AG04450 (cell line): ENCODE data around the gene MICU2. TPM values are rescaled to one million over a fixed set of nuclear protein-coding genes. Genes with fewer than 3 reads are reported as not detected.

ENCODE experiments used
- CTCF ChIA-PET: fragments of 300-600, 350-600 bp; formaldehyde crosslinking; extraction: SDS; loops from one replicate; lab custom pipeline; 2022; ENCODE audit warnings: antibody characterized with exemption, inconsistent platforms; lab: Charles Lee
- POLR2A ChIA-PET: fragments of 350-600 bp; formaldehyde crosslinking; extraction: SDS; loops from one replicate; lab custom pipeline; 2021; ENCODE audit warnings: antibody characterized with exemption, inconsistent platforms; lab: Yijun Ruan, JAX
- DNase-seq: peaks from one replicate; pipeline ENCODE4 v3.0.0-alpha.2; 2011; ENCODE audit warnings: low read depth, low spot score
- H3K27ac ChIP-seq: one replicate; pipeline ENCODE4 v1.5.1; 2012; ENCODE audit warnings: low read depth, low read length, control low read depth
- H3K27me3 ChIP-seq: one replicate; pipeline ENCODE4 v1.6.0; 2012; ENCODE audit warnings: low read length; ENCODE audit not compliant: control insufficient read depth, insufficient read depth
- H3K4me3 ChIP-seq: 2 replicates; pipeline ENCODE4 v1.5.1; 2011; ENCODE audit warnings: mild to moderate bottlenecking, low read depth, low read length, control low read depth
- H3K9me3 ChIP-seq: 2 replicates; pipeline ENCODE4 v1.5.1; 2012; ENCODE audit warnings: low read length; ENCODE audit not compliant: control insufficient read depth, insufficient read depth
- polyA plus RNA-seq: library from polyadenylated mRNA; depleted of rRNA; stranded (reverse); fragments of >200 nt; gene quantifications from 2 replicates; pipeline ENCODE4 v1.2.3, GENCODE V29; 2011
- TF ChIP-seq, protein P1 (sequence below): IDR thresholded peaks from 2 replicates; pipeline ENCODE4 v1.5.1; 2011; ENCODE audit warnings: low read depth, low read length, control low read depth, inconsistent platforms

The MICU2 gene
- polyA plus RNA-seq, 1 experiment: 42.1 TPM

GRCh38 chr13:21584973-21585592 is 18.9 kb downstream of the MICU2 start:
- no peak overlapping the region for H3K27ac ChIP-seq
- DNase-seq: no peak
- CTCF ChIA-PET: no interaction called here
- TF ChIP-seq, protein P1, sequence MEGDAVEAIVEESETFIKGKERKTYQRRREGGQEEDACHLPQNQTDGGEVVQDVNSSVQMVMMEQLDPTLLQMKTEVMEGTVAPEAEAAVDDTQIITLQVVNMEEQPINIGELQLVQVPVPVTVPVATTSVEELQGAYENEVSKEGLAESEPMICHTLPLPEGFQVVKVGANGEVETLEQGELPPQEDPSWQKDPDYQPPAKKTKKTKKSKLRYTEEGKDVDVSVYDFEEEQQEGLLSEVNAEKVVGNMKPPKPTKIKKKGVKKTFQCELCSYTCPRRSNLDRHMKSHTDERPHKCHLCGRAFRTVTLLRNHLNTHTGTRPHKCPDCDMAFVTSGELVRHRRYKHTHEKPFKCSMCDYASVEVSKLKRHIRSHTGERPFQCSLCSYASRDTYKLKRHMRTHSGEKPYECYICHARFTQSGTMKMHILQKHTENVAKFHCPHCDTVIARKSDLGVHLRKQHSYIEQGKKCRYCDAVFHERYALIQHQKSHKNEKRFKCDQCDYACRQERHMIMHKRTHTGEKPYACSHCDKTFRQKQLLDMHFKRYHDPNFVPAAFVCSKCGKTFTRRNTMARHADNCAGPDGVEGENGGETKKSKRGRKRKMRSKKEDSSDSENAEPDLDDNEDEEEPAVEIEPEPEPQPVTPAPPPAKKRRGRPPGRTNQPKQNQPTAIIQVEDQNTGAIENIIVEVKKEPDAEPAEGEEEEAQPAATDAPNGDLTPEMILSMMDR: no peak
- peaks cover 3% of the 10 kb centered on the region; the same call in 1 of the 2 replicates for H3K9me3 ChIP-seq
- no peak overlapping the region for H3K4me3 ChIP-seq
- no peaks in the 10 kb centered on the region for H3K27me3 ChIP-seq
- POLR2A ChIA-PET: interaction anchor here (2.3 kb wide), 1 partner anchor 19 kb away, joined by 11 read pairs; the partner anchor contains the start of gene MICU2

DNA sequence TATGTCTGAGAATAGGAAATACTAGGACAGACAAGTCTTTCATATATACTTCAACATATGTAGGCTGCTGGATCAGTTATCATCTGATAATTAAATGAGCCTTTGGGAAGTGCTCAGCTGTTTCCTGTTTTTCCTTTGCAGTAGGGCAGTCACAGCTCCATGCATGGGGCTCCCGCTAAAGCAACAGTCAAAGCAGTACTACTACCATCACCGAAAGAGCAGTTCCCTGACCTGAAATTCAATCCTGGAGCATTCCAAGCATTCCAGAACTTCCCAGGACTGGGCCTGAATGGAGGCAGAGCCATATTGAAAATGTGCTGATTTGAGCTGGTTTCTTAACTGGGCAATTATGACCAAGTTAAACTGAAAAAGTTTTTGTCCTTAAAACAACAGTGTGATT is 20.5 kb downstream of the MICU2 start:
- Histone ChIP-seq H3K9me3 (peaks cover 3% of the 10 kb centered on the region; the same call in 1 of the 2 replicates), H3K27me3 (no peaks in the 10 kb centered on the region), H3K4me3 (no peak overlapping the region), H3K27ac (no peak overlapping the region)
- CTCF ChIA-PET: interaction anchor here (1.0 kb wide), 1 partner anchor 106 kb away, joined by 3 read pairs; no protein-coding TSS in a partner anchor
- DNase-seq: no peak
- TF ChIP-seq, protein P1: no peak
- POLR2A ChIA-PET: interaction anchor here (2.3 kb wide), 1 partner anchor 21 kb away, joined by 11 read pairs; the partner anchor contains the start of gene MICU2

GRCh38 chr13:21580736-21581135 is 23.2 kb downstream of the MICU2 start:
- H3K27me3 ChIP-seq: no peaks in the 10 kb centered on the region
- no peak overlapping the region for H3K4me3 ChIP-seq
- H3K9me3 ChIP-seq: peaks cover 3% of the 10 kb centered on the region; the same call in 1 of the 2 replicates
- POLR2A ChIA-PET: no interaction called here
- DNase-seq: no peak
- H3K27ac ChIP-seq: no peak overlapping the region
- TF ChIP-seq, protein P1: no peak
- CTCF ChIA-PET: no interaction called here

DNA sequence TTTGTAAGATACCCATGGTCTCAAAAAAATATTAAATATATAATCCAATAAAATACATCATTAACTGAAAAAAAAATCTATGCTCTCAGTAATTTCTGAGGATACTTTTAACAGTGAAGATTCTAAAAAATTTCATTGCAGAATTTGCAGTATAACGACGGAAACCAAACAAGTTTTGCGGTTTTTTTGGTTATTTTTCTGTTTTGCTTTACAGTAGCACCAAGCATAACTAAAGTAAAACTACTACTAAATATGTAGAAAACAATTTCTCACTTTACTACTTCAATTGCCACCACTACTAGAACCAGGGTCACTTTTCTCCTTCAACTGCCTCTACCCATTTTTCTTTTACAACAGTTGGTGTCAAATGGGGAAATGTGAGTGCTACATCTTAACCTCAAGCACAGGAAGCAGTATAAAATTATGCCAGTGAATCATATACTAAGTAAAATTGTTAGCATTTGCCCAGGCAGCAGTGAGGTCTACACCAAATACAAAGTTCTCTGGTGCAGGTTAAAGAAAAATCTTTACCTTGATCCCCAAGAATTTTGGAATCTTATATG is 24.1 kb downstream of the MICU2 start:
- ChIA-PET POLR2A (no interaction called here), CTCF (no interaction called here)
- H3K9me3 ChIP-seq: peaks cover 3% of the 10 kb centered on the region; the same call in 1 of the 2 replicates
- no peak for DNase-seq
- TF ChIP-seq, protein P1: no peak
- H3K27me3 ChIP-seq: no peaks in the 10 kb centered on the region
- H3K4me3 ChIP-seq: no peak overlapping the region
- no peak overlapping the region for H3K27ac ChIP-seq

GRCh38 chr13:21578748-21579147 is 25.2 kb downstream of the MICU2 start:
- TF ChIP-seq, protein P1: no peak
- CTCF ChIA-PET: no interaction called here
- Histone ChIP-seq H3K27me3 (no peaks in the 10 kb centered on the region), H3K9me3 (peaks cover 3% of the 10 kb centered on the region; the same call in 1 of the 2 replicates), H3K27ac (no peak overlapping the region), H3K4me3 (no peak overlapping the region)
- POLR2A ChIA-PET: no interaction called here
- no peak for DNase-seq
